Body of pancreas (tissue), 4 donors: ENCODE data around the gene DACH2. TPM values are rescaled to one million over a fixed set of nuclear protein-coding genes. Genes with fewer than 3 reads are reported as not detected.

Experiments used
- ATAC-seq: fragments of 150-250 bp; one replicate; pipeline ENCODE4 v1.9.1; 2016
- DNase-seq, 4 donors: peaks; one replicate each; pipeline ENCODE4 v3.0.0-alpha.2; 2019
- H3K27ac ChIP-seq, 4 donors: fragments of 200-600 bp; sonication (generic); 1 replicate in 3 of 4; 2 replicates in 1 of 4; pipeline versions ENCODE4 v1.5.1 to v1.6.1; 2016 to 2019; ENCODE audit warnings: mild to moderate bottlenecking in 1 of 4, mixed read lengths in 1 of 4, moderate library complexity in 1 of 4
- H3K27me3 ChIP-seq, 2 donors: fragments of 200-600 bp; sonication (generic); one replicate each; pipeline ENCODE4 v1.6.0; 2016; ENCODE audit warnings: mild to moderate bottlenecking in 1 of 2
- H3K36me3 ChIP-seq, 2 donors: fragments of 200-600 bp; sonication (generic); replicated peaks in 1 of 2; 2 replicates each; pipeline ENCODE4 v1.5.1; 2016; ENCODE audit warnings: low read depth in 2 of 2; ENCODE audit not compliant: insufficient read depth in 1 of 2
- H3K4me1 ChIP-seq: fragments of 200-600 bp; sonication (generic); one replicate; pipeline ENCODE4 v1.6.0; 2016
- H3K4me3 ChIP-seq, 2 donors: fragments of 200-600 bp; sonication (generic); 1 replicate in 1 of 2; 2 replicates in 1 of 2; pipeline ENCODE4 v1.5.1; 2016 to 2019
- H3K9me3 ChIP-seq, 3 donors: fragments of 200-600 bp; sonication (generic); 1 replicate in 2 of 3; 2 replicates in 1 of 3; pipeline ENCODE4 v1.5.1; 2016
- POLR2A ChIP-seq, 3 donors: fragments of 450-650 bp; IDR thresholded peaks; one replicate each; pipeline ENCODE4 v1.6.1; 2016; ENCODE audit warnings: antibody characterized with exemption in 3 of 3, mild to moderate bottlenecking in 2 of 3
- WGBS, 2 donors: methylation state at CpG; one replicate each; pipeline ENCODE4 v1.1.5; 2017; 5-methylcytosine and 5-hydroxymethylcytosine counted together
- intact Hi-C: fragments of 100-400 bp; cut with DNase I; formaldehyde crosslinking; loops from one replicate; pipeline ENCODE4 v1.15.1; 2023
- total RNA-seq, 2 donors: library from RNA; depleted of rRNA; stranded (reverse); fragments of >200 nt; gene quantifications; one replicate each; pipeline ENCODE4 v1.1.0, GENCODE V29; 2016
- TF ChIP-seq, protein P1 (sequence below), 7 experiments: fragments of 450-650 bp in 4 of 7; fragments of 200-600 bp in 3 of 7; sonication (generic) in 3 of 7; IDR thresholded peaks; one replicate each; pipeline ENCODE4 v1.5.1; 2016 to 2019; ENCODE audit warnings: antibody characterized with exemption in 7 of 7

DACH2 gene
- total RNA-seq, 2 donors from 2014 or later = 0.26 TPM; not detected in 1

DNA sequence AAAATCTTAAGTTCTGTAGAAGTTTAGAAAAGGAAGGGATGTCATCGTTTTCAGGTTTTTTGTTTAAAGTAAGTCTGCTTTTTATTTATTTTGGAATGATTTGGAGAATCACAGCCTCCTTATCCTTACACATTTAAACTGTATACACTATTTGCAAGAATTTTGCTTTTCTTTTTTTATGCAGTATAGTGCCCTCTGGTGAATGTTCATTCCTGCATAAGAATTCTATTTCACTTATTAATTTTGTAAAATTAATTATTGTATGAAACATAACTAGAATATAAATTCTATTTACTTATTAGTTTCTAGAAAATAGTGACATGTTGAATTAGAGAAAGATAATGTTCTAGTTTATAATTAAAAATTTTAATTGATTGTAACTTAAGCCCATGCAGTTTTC, 44.6 kb downstream of the DACH2 start:
- Histone ChIP-seq H3K4me3 (no peak overlapping the region), H3K4me1 (no peaks in the 10 kb centered on the region), H3K9me3 (no peaks in the 10 kb centered on the region), H3K27me3 (no peaks in the 10 kb centered on the region), H3K27ac (no peak overlapping the region), H3K36me3 (no peaks in the 10 kb centered on the region)
- TF ChIP-seq, protein P1, sequence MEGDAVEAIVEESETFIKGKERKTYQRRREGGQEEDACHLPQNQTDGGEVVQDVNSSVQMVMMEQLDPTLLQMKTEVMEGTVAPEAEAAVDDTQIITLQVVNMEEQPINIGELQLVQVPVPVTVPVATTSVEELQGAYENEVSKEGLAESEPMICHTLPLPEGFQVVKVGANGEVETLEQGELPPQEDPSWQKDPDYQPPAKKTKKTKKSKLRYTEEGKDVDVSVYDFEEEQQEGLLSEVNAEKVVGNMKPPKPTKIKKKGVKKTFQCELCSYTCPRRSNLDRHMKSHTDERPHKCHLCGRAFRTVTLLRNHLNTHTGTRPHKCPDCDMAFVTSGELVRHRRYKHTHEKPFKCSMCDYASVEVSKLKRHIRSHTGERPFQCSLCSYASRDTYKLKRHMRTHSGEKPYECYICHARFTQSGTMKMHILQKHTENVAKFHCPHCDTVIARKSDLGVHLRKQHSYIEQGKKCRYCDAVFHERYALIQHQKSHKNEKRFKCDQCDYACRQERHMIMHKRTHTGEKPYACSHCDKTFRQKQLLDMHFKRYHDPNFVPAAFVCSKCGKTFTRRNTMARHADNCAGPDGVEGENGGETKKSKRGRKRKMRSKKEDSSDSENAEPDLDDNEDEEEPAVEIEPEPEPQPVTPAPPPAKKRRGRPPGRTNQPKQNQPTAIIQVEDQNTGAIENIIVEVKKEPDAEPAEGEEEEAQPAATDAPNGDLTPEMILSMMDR (IDR thresholded peaks at IDR 0.05) = no peak
- TF ChIP-seq POLR2A (IDR thresholded peaks at IDR 0.05) = no peak
- no peak for DNase-seq
- ATAC-seq = no peak
- intact Hi-C loops = no loop called here
- 20 to 40% methylated on average over 1 of the region's 1 CpG for WGBS, 2 donors

DNA sequence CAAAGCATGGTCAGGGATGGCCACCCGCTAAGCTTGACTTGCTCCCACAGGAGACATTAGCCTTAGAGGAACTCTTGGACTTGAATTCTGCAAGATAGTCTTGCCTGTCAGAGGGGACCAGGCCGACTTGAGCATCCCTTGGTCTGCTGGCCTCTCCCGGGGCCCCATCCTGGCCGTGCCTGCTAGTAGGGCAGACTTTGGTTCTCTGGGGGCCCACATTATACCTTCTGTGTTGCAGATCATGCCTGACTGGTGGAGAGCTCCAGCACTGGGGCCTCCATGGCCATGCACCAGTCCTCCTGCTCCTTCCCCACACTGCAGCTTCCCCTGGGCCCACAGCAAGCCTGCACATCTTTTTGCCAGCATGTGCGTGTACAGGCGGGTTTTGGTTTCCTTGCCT, 46.5 kb downstream of the DACH2 start:
- DNase-seq (no peak), ATAC-seq (no peak)
- intact Hi-C loops = no loop called here
- TF ChIP-seq, protein P1 (IDR thresholded peaks at IDR 0.05) = no peak
- no peak for TF ChIP-seq POLR2A (IDR thresholded peaks at IDR 0.05)
- no peaks in the 10 kb centered on the region for H3K27me3 ChIP-seq
- no peak overlapping the region for H3K27ac ChIP-seq
- no peaks in the 10 kb centered on the region for H3K36me3 ChIP-seq
- no peaks in the 10 kb centered on the region for H3K4me1 ChIP-seq
- no peaks in the 10 kb centered on the region for H3K9me3 ChIP-seq
- WGBS, 2 donors = 89 to 100% methylated on average over 1 to 3 of the region's 6 CpGs
- H3K4me3 ChIP-seq = no peak overlapping the region

DNA sequence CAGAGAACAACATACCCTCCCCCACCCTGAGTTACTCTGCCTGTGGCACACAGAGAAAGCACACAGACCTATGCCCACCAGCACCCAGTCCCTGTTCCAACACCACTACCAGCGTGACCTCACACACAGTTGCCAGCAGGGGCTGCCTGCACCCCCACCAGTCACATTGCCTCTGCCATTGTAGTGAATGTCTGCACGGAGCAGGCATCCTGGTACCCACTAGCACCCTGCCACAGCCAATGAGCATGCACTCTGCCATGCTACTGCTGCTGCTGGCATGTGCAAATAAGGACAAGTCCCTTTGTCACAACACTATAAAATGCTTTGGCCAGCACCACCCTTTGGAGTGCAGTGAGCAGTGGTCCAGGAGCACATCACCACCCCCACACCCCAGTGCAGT, 47.1 kb downstream of the DACH2 start:
- H3K27me3 ChIP-seq = no peaks in the 10 kb centered on the region
- no peaks in the 10 kb centered on the region for H3K36me3 ChIP-seq
- H3K4me1 ChIP-seq = no peaks in the 10 kb centered on the region
- WGBS, 2 donors = 80% methylated on average over 1 of the region's 2 CpGs; no CpG with 5 or more reads in 1 of the 2 donors
- no peak overlapping the region for H3K27ac ChIP-seq
- intact Hi-C loops = no loop called here
- no peak for ATAC-seq
- no peak for DNase-seq
- no peak for TF ChIP-seq POLR2A (IDR thresholded peaks at IDR 0.05)
- TF ChIP-seq, protein P1 (IDR thresholded peaks at IDR 0.05) = no peak
- H3K4me3 ChIP-seq = no peak overlapping the region
- H3K9me3 ChIP-seq = no peaks in the 10 kb centered on the region

DNA sequence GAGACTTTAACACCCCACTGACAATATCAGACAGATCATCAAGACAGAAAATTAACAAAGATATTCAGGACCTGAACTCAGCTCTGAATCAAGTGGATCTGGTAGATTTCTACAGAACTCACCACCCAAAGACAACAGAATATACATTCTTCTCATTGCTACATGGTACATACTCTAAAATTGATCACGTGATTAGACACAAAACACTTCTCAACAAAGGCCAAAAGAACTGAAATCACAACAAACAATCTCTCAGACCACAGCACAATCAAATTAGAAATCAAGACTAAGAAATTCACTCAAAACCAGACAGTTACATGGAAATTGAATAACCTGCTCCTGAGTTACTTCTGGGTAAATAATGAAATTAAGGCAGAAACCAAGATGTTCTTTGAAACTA, 49.6 kb downstream of the DACH2 start:
- H3K4me1 ChIP-seq = no peaks in the 10 kb centered on the region
- no peaks in the 10 kb centered on the region for H3K9me3 ChIP-seq
- H3K4me3 ChIP-seq = no peak overlapping the region
- H3K27ac ChIP-seq = no peak overlapping the region
- intact Hi-C loops = no loop called here
- no peaks in the 10 kb centered on the region for H3K27me3 ChIP-seq
- H3K36me3 ChIP-seq = no peaks in the 10 kb centered on the region
- TF ChIP-seq, protein P1 (IDR thresholded peaks at IDR 0.05) = no peak
- TF ChIP-seq POLR2A (IDR thresholded peaks at IDR 0.05) = no peak
- 69 to 75% methylated on average over 1 of the region's 1 CpG for WGBS, 2 donors
- ATAC-seq = no peak
- no peak for DNase-seq

DNA sequence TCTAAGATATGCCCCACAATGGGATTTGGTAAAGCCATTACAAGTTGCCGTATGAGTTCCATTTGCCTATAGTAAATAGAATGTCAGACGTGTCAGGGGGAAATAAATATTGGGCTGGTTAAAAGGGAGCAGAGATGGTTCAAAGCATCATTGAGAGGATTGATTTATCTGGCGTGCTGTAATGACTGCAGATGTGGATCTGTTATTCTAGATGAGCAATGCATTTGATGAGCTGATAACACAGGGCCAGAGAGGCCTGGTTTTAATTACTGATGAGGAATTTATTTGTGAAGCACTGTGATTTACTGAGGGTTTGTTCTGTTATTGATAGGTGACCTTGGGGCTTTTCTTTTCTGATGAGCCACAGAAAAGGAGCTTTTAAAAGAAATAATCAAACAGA, 62.5 kb downstream of the DACH2 start:
- Histone ChIP-seq H3K9me3 (no peaks in the 10 kb centered on the region), H3K4me1 (no peaks in the 10 kb centered on the region), H3K27me3 (no peaks in the 10 kb centered on the region), H3K36me3 (no peaks in the 10 kb centered on the region), H3K4me3 (no peak overlapping the region), H3K27ac (no peak overlapping the region)
- DNase-seq (no peak), ATAC-seq (no peak)
- TF ChIP-seq, protein P1 (IDR thresholded peaks at IDR 0.05) = no peak
- TF ChIP-seq POLR2A (IDR thresholded peaks at IDR 0.05) = no peak
- intact Hi-C loops = no loop called here
- 31 to 38% methylated on average over 3 of the region's 3 CpGs for WGBS, 2 donors
